HG03469 (cell line): ENCODE data around the gene KRT5.

Experiments
- ATAC-seq: cut with Tn5 transposase; IDR thresholded peaks from one replicate; pipeline ENCODE4 v1.9.1; 2021; ENCODE audit warnings: mild to moderate bottlenecking, moderate library complexity, moderate number of reproducible peaks; ENCODE audit not compliant: unreplicated experiment

The KRT5 gene

DNA sequence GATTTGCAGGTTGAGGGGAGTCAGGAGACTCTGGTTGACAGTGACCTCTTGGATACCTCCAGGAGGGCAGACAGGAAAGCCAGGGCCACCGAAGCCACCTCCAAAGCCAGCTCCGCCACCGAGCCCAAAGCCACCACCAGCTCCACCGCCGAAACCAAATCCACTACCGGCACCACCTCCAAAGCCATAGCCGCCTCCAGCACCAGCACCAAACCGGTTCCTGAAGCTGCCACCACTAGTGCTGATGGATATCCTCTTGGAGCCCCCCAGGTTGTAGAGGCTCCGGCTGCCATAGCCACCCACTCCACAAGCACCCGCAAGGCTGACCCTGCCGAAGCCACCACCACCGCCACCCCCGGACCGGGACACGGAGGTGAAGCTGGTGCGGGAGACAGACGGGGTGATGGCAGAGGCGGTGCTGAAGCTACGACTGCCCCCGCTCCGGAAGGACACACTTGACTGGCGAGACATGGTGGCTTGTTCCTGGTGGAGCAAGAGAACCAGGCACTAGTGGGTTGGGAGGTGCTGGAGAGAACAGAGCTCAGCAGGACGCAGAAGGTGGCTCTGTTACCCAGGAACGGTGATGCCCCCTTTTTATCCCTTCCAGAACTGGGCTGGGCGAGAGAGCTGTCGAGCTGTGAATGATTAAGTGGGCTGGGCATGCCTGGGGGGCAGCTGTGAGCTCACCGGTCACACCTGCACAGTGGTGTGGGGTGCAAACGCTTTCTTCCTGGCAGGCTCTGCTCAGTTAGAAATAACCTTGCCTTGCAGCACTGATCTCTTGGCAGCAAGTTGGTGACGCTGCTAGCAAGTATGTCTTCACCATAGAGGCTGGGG, at the start of gene KRT5:
TSS of gene KRT5 (minus strand) at position 569 of the 837 bp plus-strand sequence. CDS start at position 471, 98 bp downstream.
- ATAC-seq, result no peak

DNA sequence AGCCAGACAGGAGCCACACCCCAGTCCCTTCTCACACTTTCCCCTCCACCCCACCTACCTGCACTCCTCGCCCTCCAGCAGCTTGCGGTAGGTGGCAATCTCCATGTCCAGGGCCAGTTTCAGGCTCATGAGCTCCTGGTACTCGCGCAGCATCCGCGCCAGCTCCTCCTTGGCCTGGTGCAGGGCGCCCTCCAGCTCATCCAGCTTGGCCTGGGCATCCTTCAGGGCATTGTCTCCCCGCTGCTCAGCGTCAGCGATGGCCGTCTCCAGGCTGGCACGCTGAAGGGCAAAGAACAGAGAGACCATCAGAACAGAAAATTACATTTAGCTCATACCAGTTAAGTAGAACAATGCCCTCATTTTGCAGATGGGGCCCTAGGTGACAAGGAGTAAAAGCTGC, 47.9 kb upstream of the KRT5 start:
- no peak for ATAC-seq

DNA sequence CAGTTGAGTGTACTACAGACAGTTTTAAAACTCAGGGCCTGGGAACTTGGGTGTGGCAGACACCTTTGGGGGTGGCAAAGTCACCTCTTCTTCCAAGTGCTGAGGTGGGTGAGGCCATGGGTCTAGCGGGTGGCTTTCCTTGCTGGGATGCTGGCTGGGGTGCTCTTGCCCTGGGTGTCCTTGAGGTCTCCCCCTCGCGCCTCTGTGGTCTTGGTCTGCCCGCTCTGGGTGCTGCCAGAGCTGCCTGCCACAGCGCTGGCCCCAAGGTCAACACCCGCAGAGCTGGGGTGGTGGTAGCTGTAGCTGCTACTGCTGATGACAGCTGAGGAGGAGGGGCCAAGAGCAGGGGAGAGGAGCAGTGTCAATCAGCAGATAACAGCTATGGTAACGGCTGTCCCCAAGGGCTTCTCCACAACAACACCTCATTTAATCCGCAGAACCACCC, 46.7 kb upstream of the KRT5 start:
- ATAC-seq, result no peak

DNA sequence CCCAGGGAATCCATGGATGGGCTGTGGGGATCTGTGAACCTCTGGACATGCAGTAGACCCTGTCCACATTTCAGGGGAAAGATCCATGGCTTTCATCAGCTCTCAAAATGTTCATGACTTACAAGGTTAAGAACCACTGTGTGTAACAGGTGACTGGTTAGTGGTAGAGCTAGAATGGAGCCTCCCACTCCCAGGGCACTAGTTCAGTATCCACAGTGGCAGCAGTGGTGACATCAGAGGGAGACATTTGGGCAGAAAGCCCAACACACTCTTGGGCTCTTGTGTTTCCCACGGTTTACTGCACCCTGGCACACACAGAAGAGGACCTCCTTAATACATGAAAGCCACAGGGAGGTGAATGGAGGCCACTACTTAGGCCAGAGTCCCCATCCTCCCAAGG, 44.4 kb upstream of the KRT5 start:
- ATAC-seq, result no peak

DNA sequence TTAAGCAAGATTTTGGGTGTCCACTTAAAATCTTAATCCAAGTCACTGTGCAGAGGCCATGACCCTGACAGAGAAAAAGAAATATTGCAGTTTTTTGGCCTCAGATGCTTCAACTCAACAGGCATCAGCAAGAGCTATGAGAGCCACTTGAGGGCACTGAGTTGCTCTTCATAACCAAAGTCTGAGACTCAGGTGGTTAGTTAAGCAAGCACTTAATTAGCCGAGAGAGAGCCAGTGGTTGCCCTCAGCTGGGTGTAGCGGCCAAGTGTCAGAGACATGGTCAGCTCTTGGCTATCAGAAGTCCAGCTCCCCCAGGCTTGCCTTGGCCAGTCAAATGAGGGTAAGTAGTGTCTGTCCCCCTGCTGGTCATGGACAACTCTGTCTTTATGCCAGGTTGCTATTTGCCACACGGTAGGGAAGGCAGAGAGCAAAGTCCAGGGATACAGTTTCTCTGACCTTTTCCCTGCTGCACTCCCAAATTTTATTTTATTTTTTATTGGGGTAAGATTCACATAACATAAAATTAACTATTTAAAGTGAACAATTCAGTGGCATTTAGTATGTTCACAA, 41.8 kb upstream of the KRT5 start:
- no peak for ATAC-seq

DNA sequence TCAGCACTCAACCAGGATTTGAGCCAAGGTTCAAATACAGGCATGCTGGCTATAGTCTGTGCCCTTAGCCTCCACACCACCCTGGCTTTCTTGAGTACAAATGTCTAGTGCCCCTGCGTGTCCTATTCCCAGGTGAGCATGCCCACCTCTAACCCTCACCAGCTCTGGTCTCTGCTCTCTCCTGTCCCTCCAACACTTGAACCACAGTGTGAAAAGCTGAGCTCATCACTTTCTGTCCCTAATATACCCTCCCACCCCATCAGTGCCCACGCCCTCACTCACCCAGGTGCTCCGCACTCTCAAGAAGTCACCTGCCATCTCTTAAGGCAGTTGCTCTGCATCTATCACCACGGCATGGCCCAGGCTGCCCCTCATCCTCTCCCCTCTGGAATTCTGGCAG, 39.8 kb upstream of the KRT5 start:
- ATAC-seq, result no peak

DNA sequence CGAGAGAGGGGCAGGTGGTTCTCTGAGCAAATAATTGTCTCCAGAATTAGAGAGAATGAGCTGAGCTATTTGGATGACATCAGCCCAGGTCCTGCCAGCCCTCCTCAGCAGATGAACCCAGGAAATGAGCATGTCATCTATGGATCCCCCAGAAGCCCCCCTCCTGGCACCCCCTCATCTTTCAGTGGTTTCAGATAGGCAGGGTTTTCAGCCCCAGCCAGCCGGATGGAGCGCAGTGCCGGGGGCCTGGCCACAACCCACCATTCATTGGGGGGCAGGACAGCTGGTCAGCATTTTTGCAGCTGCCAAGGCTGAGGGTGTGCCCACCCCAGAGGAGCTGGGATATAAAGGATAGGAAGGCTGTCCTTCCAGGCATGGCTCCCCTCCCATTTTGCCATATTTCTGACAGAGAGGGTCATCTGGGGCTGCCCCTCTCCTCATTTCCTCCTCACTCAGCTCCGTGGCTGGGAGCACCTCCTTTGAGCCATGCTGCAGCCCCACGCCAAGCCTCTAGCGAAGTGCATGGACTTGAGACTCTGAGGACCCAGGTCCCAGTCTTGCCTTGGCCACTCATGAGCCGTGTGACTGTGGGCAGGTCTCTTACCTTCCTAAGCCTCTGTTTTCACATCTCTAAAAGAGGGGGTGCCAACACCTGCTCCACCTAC, 38.7 kb upstream of the KRT5 start:
- ATAC-seq, result no peak

DNA sequence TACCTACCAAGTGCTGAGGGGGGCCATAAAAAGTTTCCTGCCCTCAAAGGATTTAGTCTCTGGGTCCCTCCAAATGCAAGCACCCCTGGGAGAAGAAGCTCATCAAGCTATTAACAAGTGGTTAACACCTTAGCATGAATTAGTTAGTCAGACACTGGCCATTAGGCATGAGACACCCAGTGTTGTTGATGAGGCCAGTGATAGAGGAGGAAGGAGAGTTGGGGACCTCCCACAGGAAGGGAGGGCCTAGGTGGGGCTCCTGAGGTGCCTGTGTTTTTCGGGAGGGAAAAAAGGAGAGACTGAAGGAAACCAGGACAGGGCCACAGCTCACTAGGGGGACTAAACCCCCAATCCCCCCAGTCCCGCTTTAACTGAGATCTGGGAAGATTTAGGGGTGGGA, 37.3 kb upstream of the KRT5 start:
- ATAC-seq, result no peak

DNA sequence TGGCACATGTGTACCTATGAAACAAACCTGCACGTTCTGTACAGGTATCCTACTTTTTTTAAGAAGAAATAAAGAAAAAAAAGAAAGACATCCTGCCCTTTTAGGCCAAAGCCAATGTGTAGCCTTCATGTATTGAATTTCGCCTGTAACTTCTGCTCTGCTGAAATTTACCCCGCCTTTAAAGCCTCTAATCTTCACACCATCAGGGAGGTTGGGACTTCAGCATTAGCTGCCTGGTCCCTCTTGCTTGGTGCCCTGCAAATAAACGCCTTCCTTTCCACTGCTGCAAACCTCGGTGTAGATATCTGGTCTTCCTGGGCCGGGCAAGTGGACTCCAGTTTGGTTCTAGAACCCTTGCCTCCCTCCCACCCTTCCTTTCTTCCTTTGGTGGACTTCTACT, 35.4 kb upstream of the KRT5 start:
- ATAC-seq, result no peak

DNA sequence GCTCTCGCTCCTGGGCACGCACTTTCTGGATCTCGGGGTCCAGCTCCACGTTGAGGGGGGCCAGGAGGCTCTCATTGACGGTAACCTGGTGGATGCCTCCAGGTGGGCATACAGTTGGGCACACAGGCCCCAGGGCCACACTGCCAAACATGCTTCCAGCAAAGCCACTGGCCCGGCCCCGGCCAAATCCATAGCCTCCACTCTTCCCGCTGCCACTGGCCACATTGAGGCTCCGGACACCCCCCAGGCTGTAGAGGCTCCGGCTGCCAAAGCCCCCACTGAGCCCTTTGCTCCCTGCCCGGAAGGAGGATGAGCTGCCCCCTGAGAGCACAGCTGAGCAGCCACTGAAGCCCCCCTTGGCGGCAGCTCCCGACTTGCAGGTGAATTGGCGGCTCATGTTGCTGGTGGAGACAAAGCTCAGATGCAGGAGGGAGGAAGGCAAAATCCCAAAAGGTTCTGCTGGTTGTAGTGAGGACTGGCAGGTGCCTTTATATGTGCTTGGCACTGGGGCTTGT, 32.5 kb upstream of the KRT5 start, which contains the start of gene KRT71:
TSS of gene KRT71 (minus strand) at position 465 of the 515 bp plus-strand sequence. CDS start at position 397, 68 bp downstream.
- ATAC-seq, result no peak

DNA sequence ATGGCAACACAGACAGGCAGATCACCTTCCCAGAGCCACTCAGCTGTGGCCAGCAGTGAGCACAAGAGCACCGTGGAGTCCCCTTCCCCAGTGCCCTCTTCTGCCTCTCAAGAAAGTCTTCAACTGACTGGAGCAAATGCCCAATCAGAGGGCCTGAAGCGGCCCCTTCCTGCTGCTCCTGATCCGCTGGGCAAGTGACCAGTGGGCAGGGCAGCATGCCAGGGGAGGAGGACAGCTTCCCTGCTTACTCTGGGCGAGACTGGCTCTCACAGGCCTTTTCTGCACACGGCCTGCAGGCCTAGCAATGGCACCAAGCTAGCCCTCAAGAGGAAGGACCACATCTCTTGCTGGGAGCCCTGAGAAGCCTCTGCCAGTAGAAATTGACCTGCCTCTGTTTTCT, 31.9 kb upstream of the KRT5 start:
- no peak for ATAC-seq

DNA sequence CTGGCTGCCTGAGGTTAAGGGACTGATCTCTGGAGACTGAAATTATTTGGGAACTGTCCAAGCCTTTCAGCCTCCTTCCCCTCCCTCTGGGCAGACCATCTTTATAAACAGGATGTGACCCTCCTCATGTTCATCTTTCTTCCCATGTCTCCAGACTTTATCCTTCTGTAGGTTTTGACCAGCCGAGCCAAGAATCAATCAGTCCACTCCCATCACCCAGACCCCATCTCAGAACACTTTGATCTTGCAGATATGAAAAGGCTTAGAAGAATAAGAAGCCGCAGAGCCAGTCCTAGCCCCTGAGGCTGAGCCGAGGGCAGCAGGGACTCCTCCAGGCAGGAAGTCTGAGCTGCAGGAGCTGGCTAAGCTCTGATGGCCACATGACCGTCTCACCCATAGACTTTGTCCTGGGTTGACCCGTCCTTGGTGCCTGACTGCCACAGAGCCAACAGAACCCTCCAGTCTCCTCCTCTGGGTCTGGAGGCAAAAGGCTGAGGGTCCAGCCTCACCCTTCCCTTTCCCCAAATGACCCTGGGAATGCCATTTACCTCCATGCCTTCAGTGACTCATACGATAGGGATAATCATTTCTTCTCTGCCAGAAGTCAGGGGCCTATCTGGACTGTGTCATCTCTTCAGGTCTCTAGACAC, 31.1 kb upstream of the KRT5 start:
- ATAC-seq, result no peak

DNA sequence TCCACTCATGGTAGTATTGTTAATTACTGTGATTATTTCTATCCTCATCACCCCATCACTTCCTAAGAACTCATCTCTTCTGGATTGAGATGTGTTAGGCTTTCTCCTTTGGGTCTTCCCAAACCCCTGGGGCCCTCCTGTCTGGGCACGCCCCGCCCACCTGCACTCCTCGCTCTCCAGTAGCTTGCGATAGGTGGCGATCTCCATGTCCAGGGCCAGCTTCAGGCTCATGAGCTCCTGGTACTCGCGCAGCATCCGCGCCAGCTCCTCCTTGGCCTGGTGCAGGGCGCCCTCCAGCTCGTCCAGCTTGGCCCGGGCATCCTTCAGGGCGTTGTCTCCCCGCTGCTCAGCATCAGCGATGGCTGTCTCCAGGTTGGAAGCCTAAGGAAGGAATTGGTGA, 25.9 kb upstream of the KRT5 start:
- no peak for ATAC-seq

DNA sequence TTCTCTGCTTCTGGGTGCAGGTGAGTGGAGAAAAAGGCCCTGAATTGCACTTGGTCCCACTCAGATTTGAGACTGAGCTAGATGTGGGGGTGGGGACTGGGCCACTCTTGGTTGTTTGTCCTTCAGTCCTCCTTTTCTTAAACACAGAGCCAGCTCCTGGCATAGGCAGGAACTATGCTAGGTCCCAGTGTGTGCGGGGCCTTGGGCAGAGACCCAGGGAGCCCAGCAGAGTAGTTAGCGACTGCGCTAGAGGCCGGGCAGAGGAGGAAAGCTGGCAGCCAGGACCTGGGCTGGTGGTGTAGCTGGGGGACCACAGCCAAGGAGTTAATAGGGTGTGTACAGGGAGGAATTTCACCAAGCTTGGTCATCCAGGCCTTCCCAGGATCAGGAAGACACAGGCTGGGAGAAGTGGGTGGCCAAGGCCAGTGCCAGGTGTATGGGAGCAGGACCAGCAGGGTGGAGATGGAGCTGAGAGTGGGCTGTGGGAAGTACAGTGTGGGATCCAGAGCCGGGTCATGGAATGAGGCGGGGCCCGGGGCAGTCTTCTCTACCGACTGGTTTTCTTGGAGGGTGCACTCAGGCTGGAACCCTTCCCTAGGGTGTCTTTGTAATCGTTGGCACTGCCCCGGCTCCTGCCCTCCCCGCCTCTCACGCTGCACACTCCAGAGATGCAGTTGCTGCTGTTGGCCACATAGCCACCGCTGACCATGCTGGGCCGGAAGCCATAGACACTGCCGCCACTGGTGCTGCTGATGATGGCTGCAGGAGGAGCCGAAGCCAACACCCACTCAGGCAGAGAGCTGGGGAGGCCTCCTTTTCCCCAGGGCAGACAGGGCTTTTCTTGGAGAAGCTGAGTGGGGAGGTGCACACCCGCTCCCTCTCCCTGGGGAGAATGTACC, 24.0 kb upstream of the KRT5 start:
- no peak for ATAC-seq

DNA sequence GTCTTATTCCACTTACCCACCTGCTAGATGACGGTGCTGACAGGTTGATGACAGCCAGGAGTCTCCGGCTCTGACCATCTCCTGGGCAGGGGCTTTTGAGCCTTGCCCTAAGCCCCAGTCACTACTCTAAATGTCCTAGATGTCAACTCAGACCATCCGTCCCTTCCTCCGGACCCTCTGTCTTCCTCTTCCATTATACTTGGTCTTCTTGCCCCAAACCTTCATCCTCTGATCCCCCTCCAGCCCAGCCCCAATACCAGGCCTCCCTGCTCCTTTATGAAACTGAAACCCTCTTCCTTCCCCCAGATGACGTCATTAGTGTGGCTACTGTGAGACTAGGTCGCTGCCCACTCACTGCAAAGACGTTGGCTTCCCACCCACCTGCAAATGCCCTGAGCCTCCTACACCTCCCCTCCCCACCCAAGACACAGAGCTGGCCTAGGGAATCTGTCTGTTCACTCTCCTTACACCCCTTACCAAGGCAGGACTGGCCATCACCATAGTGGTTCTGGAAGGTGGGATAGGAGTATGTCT, 22.7 kb upstream of the KRT5 start:
- no peak for ATAC-seq

DNA sequence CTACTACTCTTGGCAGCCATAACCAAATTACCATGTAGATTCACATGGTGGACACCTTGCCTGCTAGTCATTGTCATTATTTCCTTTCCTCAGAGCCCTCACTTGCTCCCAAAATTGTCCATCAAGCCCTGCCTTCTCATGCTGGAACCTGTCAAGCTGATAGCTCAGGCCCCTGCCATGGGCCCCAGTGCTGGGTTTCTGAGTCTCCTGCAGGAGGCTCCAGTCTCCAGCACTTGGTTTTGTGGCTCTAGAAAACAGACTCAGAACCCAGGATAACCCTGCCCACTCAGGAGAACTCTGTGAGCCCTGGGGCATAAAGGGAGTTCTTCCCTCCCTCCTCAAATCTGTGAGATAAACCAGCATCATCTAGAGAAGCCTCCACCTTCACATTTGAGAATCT, 22.0 kb upstream of the KRT5 start:
- no peak for ATAC-seq

DNA sequence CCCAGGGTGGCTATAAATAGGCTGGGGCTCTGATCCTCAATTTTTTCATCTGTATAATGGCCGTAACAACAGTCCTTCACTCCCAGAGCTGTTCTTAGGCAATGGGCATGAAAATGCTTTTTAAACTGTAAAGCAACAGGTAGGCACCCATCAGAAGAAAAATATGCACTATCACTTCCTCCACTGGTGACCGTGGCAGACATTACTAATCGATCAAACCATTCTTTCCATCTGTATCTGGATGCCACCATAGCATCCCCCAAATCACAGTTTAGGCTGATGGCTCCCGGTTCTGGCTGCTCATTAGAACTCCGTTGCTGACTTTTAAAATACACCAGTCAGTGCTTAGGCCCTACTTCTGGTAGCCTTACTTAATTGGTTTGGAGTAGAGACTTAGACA, 21.5 kb upstream of the KRT5 start:
- no peak for ATAC-seq

DNA sequence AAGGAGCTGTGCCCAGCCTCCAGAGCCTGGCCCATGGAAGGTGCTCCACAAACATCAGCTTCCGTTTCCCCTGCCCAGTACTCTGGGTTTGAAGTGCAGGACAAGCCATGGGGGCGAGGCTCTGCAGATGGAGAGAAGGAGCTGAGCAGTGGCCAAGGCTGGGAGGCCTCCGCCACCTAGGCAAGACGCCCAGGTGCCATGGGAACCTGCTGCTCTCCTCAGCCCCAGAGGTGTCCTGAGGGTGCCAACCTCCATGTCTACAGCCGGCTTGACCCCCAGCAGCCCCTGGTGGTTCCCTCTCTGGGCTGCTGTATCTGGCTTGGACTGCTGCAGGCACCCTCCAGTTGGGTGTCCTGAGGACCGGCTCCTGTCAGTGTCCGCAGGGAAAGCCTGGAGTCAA, 20.3 kb upstream of the KRT5 start:
- ATAC-seq, result no peak

DNA sequence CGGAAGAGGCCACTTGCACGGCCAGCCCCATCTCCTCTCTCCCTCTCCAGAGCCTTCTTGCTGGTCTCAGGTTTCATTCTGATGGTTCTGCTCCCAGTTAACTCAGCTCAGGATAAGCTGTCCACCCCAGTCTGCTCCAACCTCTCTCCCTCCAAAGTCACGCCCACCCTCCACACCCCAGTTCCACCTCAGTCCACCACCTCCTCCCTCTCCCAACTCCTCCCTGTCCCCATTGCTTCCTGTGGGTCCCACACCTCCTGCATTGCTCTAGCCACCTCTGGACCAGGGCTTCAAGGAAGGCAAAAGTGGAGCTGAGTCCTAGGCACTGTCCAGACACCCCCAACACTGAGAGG, 19.6 kb upstream of the KRT5 start:
- ATAC-seq, result no peak
